PC-9 (cell line): ENCODE data around the gene THADA.

ENCODE experiments used
- EZH2 ChIP-seq: fragments of 200-600 bp; sonication (generic); IDR thresholded peaks from 2 replicates; pipeline ENCODE4 v1.8.0; 2017; ENCODE audit warnings: antibody characterized with exemption, low read depth
- TF ChIP-seq, protein P1 (sequence below): fragments of 200-600 bp; sonication (generic); conservative IDR thresholded peaks from 2 replicates; pipeline ENCODE4 v1.6.1; 2017; ENCODE audit warnings: mixed run types, antibody characterized with exemption, mild to moderate bottlenecking, moderate library complexity

DNA sequence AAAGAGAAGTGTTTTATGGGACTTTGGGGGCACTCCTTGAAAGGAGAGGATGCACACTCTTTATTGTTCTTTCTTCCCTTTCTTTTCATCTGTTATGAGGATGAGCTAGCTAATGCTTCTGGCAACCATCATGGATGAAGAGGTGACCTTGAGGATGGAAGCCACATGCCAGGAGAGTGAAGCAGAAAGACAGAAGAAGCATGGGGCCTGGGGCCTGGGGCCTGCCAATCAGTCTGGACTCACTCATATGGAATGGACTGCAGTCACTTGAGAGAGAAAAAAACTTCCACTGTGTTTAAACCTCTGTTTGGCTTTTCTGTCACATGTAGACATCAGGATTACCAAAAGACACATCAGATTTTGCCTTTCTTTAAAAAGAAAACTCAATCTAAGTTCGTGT, 333.6 kb downstream of the THADA start:
- TF ChIP-seq, protein P1, sequence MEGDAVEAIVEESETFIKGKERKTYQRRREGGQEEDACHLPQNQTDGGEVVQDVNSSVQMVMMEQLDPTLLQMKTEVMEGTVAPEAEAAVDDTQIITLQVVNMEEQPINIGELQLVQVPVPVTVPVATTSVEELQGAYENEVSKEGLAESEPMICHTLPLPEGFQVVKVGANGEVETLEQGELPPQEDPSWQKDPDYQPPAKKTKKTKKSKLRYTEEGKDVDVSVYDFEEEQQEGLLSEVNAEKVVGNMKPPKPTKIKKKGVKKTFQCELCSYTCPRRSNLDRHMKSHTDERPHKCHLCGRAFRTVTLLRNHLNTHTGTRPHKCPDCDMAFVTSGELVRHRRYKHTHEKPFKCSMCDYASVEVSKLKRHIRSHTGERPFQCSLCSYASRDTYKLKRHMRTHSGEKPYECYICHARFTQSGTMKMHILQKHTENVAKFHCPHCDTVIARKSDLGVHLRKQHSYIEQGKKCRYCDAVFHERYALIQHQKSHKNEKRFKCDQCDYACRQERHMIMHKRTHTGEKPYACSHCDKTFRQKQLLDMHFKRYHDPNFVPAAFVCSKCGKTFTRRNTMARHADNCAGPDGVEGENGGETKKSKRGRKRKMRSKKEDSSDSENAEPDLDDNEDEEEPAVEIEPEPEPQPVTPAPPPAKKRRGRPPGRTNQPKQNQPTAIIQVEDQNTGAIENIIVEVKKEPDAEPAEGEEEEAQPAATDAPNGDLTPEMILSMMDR = no peak
- no peak for TF ChIP-seq EZH2
